ENCODE results near the gene SNAPIN.

SNAPIN gene

DNA sequence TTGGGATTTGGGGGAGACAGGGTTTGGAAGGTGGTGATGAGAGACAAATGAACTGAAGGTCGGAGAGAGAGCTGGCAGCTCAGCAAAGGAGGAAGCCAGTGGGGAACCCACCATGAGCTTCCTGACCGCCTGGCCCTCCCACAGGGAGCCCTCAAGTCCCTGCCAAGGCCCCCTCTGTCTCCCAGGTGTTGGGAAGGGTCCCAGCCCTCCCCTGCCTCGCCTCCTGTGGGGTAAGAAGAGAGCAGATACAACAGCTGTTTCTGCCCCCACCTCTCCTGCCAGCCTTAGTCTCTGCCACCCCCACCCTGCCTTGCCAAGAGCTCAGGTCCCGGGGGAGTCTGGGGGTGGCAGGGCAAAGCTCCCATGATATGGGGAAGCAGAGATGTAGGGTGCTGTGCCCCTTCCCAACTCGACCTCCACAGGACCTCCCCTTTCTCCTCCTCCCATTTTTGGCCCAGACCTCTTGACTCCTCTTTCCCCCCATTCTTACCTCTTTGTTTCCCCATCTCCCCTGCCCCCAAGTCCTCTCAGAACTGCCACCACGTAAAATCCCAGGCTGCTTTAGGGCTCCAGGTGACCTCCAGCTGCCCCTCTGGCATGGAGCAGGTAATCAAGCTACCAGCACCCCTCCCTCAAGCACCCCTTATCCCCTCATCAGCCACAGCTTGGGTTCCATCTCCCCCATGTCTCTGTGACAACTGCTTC lies 29.7 kb upstream of the SNAPIN start:
- peaks cover 9% of the 10 kb centered on the region for H3K4me1 ChIP-seq
- TF ChIP-seq, protein P1, sequence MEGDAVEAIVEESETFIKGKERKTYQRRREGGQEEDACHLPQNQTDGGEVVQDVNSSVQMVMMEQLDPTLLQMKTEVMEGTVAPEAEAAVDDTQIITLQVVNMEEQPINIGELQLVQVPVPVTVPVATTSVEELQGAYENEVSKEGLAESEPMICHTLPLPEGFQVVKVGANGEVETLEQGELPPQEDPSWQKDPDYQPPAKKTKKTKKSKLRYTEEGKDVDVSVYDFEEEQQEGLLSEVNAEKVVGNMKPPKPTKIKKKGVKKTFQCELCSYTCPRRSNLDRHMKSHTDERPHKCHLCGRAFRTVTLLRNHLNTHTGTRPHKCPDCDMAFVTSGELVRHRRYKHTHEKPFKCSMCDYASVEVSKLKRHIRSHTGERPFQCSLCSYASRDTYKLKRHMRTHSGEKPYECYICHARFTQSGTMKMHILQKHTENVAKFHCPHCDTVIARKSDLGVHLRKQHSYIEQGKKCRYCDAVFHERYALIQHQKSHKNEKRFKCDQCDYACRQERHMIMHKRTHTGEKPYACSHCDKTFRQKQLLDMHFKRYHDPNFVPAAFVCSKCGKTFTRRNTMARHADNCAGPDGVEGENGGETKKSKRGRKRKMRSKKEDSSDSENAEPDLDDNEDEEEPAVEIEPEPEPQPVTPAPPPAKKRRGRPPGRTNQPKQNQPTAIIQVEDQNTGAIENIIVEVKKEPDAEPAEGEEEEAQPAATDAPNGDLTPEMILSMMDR (IDR thresholded peaks at IDR 0.05; ENCODE audit: low read depth, low read length): no peak

DNA sequence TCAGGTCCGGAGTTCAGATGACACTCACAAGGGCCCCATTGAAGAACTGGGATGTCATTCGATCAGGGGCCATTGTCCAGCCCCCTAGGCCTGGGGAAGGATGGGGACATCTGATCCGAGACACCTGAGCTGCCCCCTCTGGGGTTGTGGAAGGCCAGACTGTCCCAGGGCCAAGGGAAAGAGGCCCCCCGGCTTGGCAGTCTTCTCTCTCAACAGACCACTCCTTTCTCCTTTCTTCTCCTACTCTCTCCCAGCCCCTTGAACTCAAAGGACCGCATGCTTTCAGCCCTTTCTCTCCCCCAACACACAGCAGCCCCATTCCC lies 29.2 kb upstream of the SNAPIN start:
- H3K4me1 ChIP-seq: peaks cover 9% of the 10 kb centered on the region
- no peaks in the 10 kb centered on the region for H3K9me3 ChIP-seq
- 0 out of 2 replicates have a peak, but pooled peaks cover 2% of the 10 kb centered on the region for H3K36me3 ChIP-seq
- DNase-seq: no peak
- H3K4me3 ChIP-seq (ENCODE audit: low read depth, low read length): no peak overlapping the region
- no peaks in the 10 kb centered on the region for H3K27me3 ChIP-seq
- TF ChIP-seq, protein P1 (IDR thresholded peaks at IDR 0.05; ENCODE audit: low read depth, low read length): no peak

More for the DNA sequence above, 29.7 kb upstream of the SNAPIN start:
- no peaks in the 10 kb centered on the region for H3K27me3 ChIP-seq
- no peak overlapping the region for H3K4me3 ChIP-seq (ENCODE audit: low read depth, low read length)
- no peak for DNase-seq
- H3K36me3 ChIP-seq: no peaks in the 10 kb centered on the region
- no peaks in the 10 kb centered on the region for H3K9me3 ChIP-seq

GRCh38 chr1:153629971-153630370 lies 28.5 kb upstream of the SNAPIN start:
- Histone ChIP-seq H3K4me3 (ENCODE audit: low read depth, low read length) (no peak overlapping the region), H3K27me3 (no peaks in the 10 kb centered on the region), H3K9me3 (no peaks in the 10 kb centered on the region), H3K4me1 (peaks cover 9% of the 10 kb centered on the region), H3K36me3 (peaks cover 4% of the 10 kb centered on the region)
- no peak for DNase-seq
- TF ChIP-seq, protein P1 (IDR thresholded peaks at IDR 0.05; ENCODE audit: low read depth, low read length): no peak

DNA sequence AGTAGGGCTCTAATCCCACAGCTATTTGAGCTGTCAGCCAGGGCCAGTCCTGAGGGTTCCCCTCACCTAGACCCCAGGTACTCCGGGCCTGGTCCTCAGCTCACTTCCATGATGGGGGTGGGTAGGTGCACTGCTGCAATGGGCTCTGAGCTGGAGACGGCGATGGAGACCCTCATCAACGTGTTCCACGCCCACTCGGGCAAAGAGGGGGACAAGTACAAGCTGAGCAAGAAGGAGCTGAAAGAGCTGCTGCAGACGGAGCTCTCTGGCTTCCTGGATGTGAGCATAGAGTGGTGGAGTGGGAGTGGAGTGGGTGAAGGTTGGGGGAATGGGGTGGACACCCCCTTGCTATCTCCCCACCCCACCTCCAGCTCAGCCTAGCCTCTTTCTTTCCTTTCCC lies 28.1 kb upstream of the SNAPIN start:
- Histone ChIP-seq H3K36me3 (peaks cover 8% of the 10 kb centered on the region), H3K4me3 (ENCODE audit: low read depth, low read length) (no peak overlapping the region), H3K9me3 (no peaks in the 10 kb centered on the region), H3K27me3 (no peaks in the 10 kb centered on the region), H3K4me1 (peaks cover 9% of the 10 kb centered on the region)
- TF ChIP-seq, protein P1 (IDR thresholded peaks at IDR 0.05; ENCODE audit: low read depth, low read length): no peak
- no peak for DNase-seq

- Histone ChIP-seq H3K27me3 (no peaks in the 10 kb centered on the region), H3K4me3 (ENCODE audit: low read depth, low read length) (no peak overlapping the region), H3K4me1 (peaks cover 9% of the 10 kb centered on the region), H3K36me3 (peaks cover 15% of the 10 kb centered on the region), H3K9me3 (no peaks in the 10 kb centered on the region)
- no peak for DNase-seq
- TF ChIP-seq, protein P1 (IDR thresholded peaks at IDR 0.05; ENCODE audit: low read depth, low read length): no peak
These were observed 27.2 kb upstream of the SNAPIN start for GRCh38 chr1:153631047-153632022.

Measured in BE2C (cell line).